SW 1271 (cell line): ENCODE data around the gene MYOM1.
A peak's percentile ranks its signal among the peaks of the same experiment; 100 is the strongest.
"Not testable (repeated sequence)": the region's sequence is repeated elsewhere in the genome, so short reads cannot be mapped to it uniquely, and the experiment has no call there.

Experiments
- DNase-seq, 2 experiments: peaks; one replicate each; lab custom pipeline; 2025; lab: John Stamatoyannopoulos, UW

The MYOM1 gene

GRCh38 chr18:3248658-3249359, 29.0 kb upstream of the MYOM1 start:
- peak in 1 of 2 experiments; percentile 50 for DNase-seq

- peak in 1 of 2 experiments; percentile 21 for DNase-seq
These were observed 28.4 kb upstream of the MYOM1 start for GRCh38 chr18:3248062-3248657.

GRCh38 chr18:3247240-3248061, 27.7 kb upstream of the MYOM1 start, which contains the start of gene MYL12A:
TSS of gene MYL12A (plus strand) at chr18:3247801. CDS start at chr18:3253248, 5,447 bp downstream.
- DNase-seq = peak; percentile 87 to 93

GRCh38 chr18:3246635-3247239, 27.0 kb upstream of the MYOM1 start:
- DNase-seq = peak in 1 of 2 experiments; percentile 38

- peak; percentile 75 to 81 for DNase-seq
These were observed 26.3 kb upstream of the MYOM1 start for GRCh38 chr18:3245853-3246634.

GRCh38 chr18:3245185-3245564, 25.4 kb upstream of the MYOM1 start:
- no peak for DNase-seq

GRCh38 chr18:3238742-3239141, 19.0 kb upstream of the MYOM1 start:
- no peak for DNase-seq

GRCh38 chr18:3236470-3236869, 16.7 kb upstream of the MYOM1 start:
- no peak for DNase-seq

- no peak for DNase-seq
These were observed 16.1 kb upstream of the MYOM1 start for GRCh38 chr18:3235846-3236245.

- DNase-seq = no peak
These were observed 14.7 kb upstream of the MYOM1 start for GRCh38 chr18:3234457-3234856.

- DNase-seq = no peak
These were observed 13.8 kb upstream of the MYOM1 start for GRCh38 chr18:3233433-3234168.

GRCh38 chr18:3233004-3233403, 13.2 kb upstream of the MYOM1 start:
- DNase-seq = no peak

GRCh38 chr18:3230401-3231334, 10.9 kb upstream of the MYOM1 start:
- DNase-seq = peak in 1 of 2 experiments; percentile 3

GRCh38 chr18:3226048-3226447, 6.3 kb upstream of the MYOM1 start:
- no peak for DNase-seq

- DNase-seq = no peak
These were observed 5.8 kb upstream of the MYOM1 start for GRCh38 chr18:3225588-3225987.

GRCh38 chr18:3224223-3224622, 4.5 kb upstream of the MYOM1 start:
- no peak for DNase-seq

GRCh38 chr18:3223356-3223755, 3.6 kb upstream of the MYOM1 start:
- no peak for DNase-seq

GRCh38 chr18:3221496-3221895, 1.7 kb upstream of the MYOM1 start:
- no peak for DNase-seq

- DNase-seq = not testable (repeated sequence)
These were observed 1.1 kb upstream of the MYOM1 start for GRCh38 chr18:3220868-3221267.

GRCh38 chr18:3219241-3219630, 532 bp downstream of the MYOM1 start:
- no peak for DNase-seq
